T-helper 2 cell treated with Interferon-gamma antibody and Interleukin-4, amounts not matched to agents 5 μg/mL and 100 μg/mL, for 36 hours (primary cell): ENCODE data around the gene SSPN.

Experiments used
- DNase-seq: peaks from one replicate; pipeline ENCODE4 v3.0.0; 2021; ENCODE audit warnings: low spot score
- H3K27ac Mint-ChIP-seq: one replicate; pipeline ENCODE4 v1.8.0; 2021; ENCODE audit warnings: mild to moderate bottlenecking, mixed read lengths
- H3K27me3 Mint-ChIP-seq: one replicate; pipeline ENCODE4 v1.8.0; 2021; ENCODE audit warnings: low read depth, mixed read lengths
- H3K36me3 Mint-ChIP-seq: one replicate; pipeline ENCODE4 v1.8.0; 2021; ENCODE audit warnings: low read depth, mixed read lengths
- H3K4me1 Mint-ChIP-seq: one replicate; pipeline ENCODE4 v1.8.0; 2021; ENCODE audit warnings: low read depth, mixed read lengths
- H3K4me3 Mint-ChIP-seq: one replicate; pipeline ENCODE4 v1.8.0; 2022; ENCODE audit warnings: mild to moderate bottlenecking, moderate library complexity, mixed read lengths
- H3K9me3 Mint-ChIP-seq: one replicate; pipeline ENCODE4 v1.8.0; 2021; ENCODE audit warnings: mixed read lengths

SSPN gene

GRCh38 chr12:26272851-26273250 lies 77.5 kb downstream of the SSPN start:
- H3K4me1 Mint-ChIP-seq = peaks cover 11% of the 10 kb centered on the region
- no peak for DNase-seq
- no peaks in the 10 kb centered on the region for H3K36me3 Mint-ChIP-seq
- H3K27me3 Mint-ChIP-seq = peaks cover 15% of the 10 kb centered on the region
- H3K4me3 Mint-ChIP-seq = no peak overlapping the region
- H3K27ac Mint-ChIP-seq = no peak overlapping the region
- H3K9me3 Mint-ChIP-seq = no peaks in the 10 kb centered on the region

- peaks cover 11% of the 10 kb centered on the region for H3K4me1 Mint-ChIP-seq
- H3K36me3 Mint-ChIP-seq = no peaks in the 10 kb centered on the region
- no peak for DNase-seq
- H3K27me3 Mint-ChIP-seq = peaks cover 15% of the 10 kb centered on the region
- no peak overlapping the region for H3K4me3 Mint-ChIP-seq
- no peaks in the 10 kb centered on the region for H3K9me3 Mint-ChIP-seq
- no peak overlapping the region for H3K27ac Mint-ChIP-seq
These were observed 78.4 kb downstream of the SSPN start for GRCh38 chr12:26273811-26274210.

DNA sequence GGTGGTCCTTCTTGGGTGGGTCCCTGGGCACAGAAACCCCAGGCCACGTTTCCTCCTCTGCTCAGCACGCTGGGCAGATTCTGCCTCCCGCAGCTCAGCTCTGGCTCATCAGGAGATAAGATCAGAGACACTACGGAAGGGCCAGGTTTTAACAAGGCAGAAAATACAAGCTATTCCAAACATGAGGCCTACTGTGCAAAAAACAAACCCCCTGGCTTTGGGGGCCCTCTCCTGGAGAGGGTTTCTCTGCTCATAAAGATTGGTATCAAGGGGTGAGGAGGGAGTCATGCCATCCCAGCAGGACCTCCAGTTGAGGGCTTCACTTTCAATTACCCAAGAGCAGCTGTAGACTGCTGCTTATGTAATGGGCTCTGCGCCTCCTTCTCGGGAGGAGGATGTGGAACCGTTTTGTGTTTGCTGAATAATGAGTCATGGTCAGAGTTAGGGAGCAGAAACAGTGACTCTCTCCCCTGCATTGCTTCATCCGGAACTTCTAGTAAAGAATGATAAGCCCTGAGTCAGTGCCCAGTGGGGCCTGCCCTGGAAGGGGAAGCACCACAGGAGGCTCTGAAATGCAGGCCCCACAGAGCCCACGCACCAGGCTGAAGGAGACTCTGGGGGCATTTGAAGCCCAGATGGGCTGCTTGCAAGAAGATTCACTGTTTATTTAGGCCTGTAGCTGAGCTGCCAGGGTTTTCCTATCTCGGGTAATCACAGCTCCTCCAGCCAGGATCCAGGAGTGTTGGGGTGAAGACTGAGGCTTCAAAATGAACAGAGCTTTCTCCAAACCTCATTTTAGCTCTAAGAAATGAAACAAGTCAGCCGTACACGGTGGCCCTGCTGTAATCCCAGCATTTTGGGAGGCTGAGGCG lies 79.3 kb downstream of the SSPN start:
- no peaks in the 10 kb centered on the region for H3K9me3 Mint-ChIP-seq
- peak overlapping the region; percentile 47 for H3K27ac Mint-ChIP-seq
- H3K4me1 Mint-ChIP-seq = peaks cover 11% of the 10 kb centered on the region
- peak; percentile 80 for DNase-seq
- no peak overlapping the region for H3K4me3 Mint-ChIP-seq
- peaks cover 14% of the 10 kb centered on the region for H3K27me3 Mint-ChIP-seq
- H3K36me3 Mint-ChIP-seq = no peaks in the 10 kb centered on the region

DNA sequence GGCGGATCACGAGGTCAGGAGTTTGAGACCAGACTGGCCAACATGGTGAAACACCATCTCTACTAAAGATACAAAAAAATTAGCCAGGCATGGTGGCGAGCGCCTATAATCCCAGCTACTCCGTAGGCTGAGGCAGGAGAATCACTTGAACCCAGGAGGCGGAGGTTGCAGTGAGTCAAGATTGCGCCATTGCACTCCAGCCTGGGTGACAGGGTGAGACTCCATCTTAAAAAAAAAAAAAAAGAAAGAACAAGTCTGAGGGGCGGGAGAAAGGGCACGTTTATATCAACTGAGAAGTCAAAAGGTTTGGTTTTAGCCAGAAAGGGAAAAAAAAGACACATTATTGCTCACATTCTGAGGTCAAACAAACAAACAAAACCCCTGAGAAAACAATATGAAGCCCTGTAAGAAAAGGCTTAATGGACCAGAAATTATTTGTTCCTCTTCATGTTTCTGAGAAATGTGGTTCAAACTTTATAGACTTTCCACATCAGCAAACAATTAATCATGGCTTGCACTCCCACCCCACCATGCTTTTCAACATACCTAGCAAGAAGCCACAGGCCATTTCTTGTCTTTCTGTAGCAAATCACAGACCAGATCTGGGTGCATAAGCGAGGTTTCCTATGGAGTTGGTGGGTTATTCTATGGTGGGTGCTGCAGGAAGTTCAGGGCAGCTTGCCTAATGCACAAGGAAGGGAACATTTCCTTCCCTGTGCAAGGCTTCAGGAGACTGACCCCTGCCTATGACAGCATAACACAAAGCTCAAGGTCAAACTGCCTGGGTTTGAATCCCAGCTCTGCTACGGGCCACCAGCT lies 80.1 kb downstream of the SSPN start:
- Mint-ChIP-seq H3K9me3 (no peaks in the 10 kb centered on the region), H3K27ac (no peak overlapping the region), H3K4me3 (no peak overlapping the region), H3K4me1 (peaks cover 11% of the 10 kb centered on the region), H3K27me3 (peaks cover 13% of the 10 kb centered on the region), H3K36me3 (no peaks in the 10 kb centered on the region)
- DNase-seq = no peak

- Mint-ChIP-seq H3K4me1 (peaks cover 11% of the 10 kb centered on the region), H3K9me3 (no peaks in the 10 kb centered on the region), H3K27me3 (peaks cover 15% of the 10 kb centered on the region), H3K27ac (no peak overlapping the region), H3K36me3 (no peaks in the 10 kb centered on the region), H3K4me3 (no peak overlapping the region)
- DNase-seq = no peak
These were observed 81.3 kb downstream of the SSPN start for GRCh38 chr12:26276709-26277108.

- H3K4me1 Mint-ChIP-seq = peaks cover 11% of the 10 kb centered on the region
- no peak for DNase-seq
These were observed 82.3 kb downstream of the SSPN start for GRCh38 chr12:26277506-26278246.

GRCh38 chr12:26278266-26278665 lies 82.9 kb downstream of the SSPN start:
- DNase-seq = no peak
- Mint-ChIP-seq H3K4me3 (no peak overlapping the region), H3K36me3 (no peaks in the 10 kb centered on the region), H3K4me1 (peaks cover 11% of the 10 kb centered on the region), H3K27me3 (peaks cover 11% of the 10 kb centered on the region), H3K27ac (no peak overlapping the region), H3K9me3 (no peaks in the 10 kb centered on the region)

More at GRCh38 chr12:26277506-26278246, 82.3 kb downstream of the SSPN start:
- peaks cover 11% of the 10 kb centered on the region for H3K27me3 Mint-ChIP-seq
- H3K36me3 Mint-ChIP-seq = no peaks in the 10 kb centered on the region
- H3K27ac Mint-ChIP-seq = no peak overlapping the region
- H3K9me3 Mint-ChIP-seq = no peaks in the 10 kb centered on the region
- H3K4me3 Mint-ChIP-seq = no peak overlapping the region

DNA sequence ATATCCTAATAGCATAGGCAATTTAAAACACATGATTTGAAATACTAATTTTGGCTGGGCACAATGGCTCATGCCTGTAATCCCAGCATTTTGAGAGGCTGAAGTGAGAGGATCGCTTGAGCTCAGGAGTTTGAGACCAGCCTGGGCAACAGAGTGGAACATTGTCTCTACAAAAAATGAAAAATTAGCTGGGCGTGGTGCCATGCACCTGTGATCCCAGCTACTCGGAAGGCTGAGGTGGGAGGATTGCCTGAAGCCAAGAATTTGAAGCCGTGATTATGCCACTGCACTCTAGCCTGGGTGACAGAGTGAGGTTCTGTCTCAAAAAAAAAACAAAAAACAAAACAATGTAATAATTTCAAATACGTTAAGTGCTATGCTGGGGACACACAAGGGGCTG lies 83.3 kb downstream of the SSPN start:
- no peak overlapping the region for H3K4me3 Mint-ChIP-seq
- DNase-seq = no peak
- H3K27me3 Mint-ChIP-seq = peaks cover 9% of the 10 kb centered on the region
- no peak overlapping the region for H3K27ac Mint-ChIP-seq
- H3K36me3 Mint-ChIP-seq = no peaks in the 10 kb centered on the region
- H3K9me3 Mint-ChIP-seq = no peaks in the 10 kb centered on the region
- H3K4me1 Mint-ChIP-seq = peaks cover 11% of the 10 kb centered on the region

- H3K27ac Mint-ChIP-seq = no peak overlapping the region
- peaks cover 10% of the 10 kb centered on the region for H3K4me1 Mint-ChIP-seq
- DNase-seq = no peak
- peaks cover 9% of the 10 kb centered on the region for H3K27me3 Mint-ChIP-seq
- no peak overlapping the region for H3K4me3 Mint-ChIP-seq
- no peaks in the 10 kb centered on the region for H3K36me3 Mint-ChIP-seq
- no peaks in the 10 kb centered on the region for H3K9me3 Mint-ChIP-seq
These were observed 83.7 kb downstream of the SSPN start for GRCh38 chr12:26279091-26279490.

DNA sequence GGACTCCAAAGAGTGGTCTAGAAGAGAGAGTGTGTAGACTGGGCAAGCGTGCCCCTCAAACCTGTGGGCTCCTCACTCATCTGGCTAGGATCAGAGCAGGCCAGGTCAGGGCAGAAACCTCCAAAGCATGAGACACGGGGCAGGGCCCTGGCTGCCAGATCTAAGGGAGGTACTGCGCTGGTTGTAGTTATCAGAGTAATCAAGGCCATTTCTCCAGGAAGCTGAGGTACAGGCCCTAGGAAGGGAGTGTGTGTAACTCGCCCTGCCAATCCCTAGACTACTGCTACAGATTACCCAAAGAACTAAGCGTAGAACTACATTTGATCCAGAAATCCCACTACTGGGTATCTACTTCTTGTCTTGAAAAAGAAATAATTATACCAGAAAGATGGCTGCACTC lies 84.5 kb downstream of the SSPN start:
- peaks cover 2% of the 10 kb centered on the region for H3K4me1 Mint-ChIP-seq
- peaks cover 6% of the 10 kb centered on the region for H3K27me3 Mint-ChIP-seq
- no peaks in the 10 kb centered on the region for H3K36me3 Mint-ChIP-seq
- no peak overlapping the region for H3K4me3 Mint-ChIP-seq
- no peaks in the 10 kb centered on the region for H3K9me3 Mint-ChIP-seq
- H3K27ac Mint-ChIP-seq = no peak overlapping the region
- no peak for DNase-seq

GRCh38 chr12:26280869-26281268 lies 85.5 kb downstream of the SSPN start:
- H3K4me1 Mint-ChIP-seq = peaks cover 1% of the 10 kb centered on the region

GRCh38 chr12:26281320-26281719 lies 85.9 kb downstream of the SSPN start:
- no peaks in the 10 kb centered on the region for H3K36me3 Mint-ChIP-seq
- no peak overlapping the region for H3K27ac Mint-ChIP-seq
- H3K27me3 Mint-ChIP-seq = peaks cover 6% of the 10 kb centered on the region

More at GRCh38 chr12:26280869-26281268, 85.5 kb downstream of the SSPN start:
- H3K4me3 Mint-ChIP-seq = no peak overlapping the region
- peaks cover 6% of the 10 kb centered on the region for H3K27me3 Mint-ChIP-seq
- H3K36me3 Mint-ChIP-seq = no peaks in the 10 kb centered on the region
- no peak overlapping the region for H3K27ac Mint-ChIP-seq
- DNase-seq = no peak
- no peaks in the 10 kb centered on the region for H3K9me3 Mint-ChIP-seq

DNA sequence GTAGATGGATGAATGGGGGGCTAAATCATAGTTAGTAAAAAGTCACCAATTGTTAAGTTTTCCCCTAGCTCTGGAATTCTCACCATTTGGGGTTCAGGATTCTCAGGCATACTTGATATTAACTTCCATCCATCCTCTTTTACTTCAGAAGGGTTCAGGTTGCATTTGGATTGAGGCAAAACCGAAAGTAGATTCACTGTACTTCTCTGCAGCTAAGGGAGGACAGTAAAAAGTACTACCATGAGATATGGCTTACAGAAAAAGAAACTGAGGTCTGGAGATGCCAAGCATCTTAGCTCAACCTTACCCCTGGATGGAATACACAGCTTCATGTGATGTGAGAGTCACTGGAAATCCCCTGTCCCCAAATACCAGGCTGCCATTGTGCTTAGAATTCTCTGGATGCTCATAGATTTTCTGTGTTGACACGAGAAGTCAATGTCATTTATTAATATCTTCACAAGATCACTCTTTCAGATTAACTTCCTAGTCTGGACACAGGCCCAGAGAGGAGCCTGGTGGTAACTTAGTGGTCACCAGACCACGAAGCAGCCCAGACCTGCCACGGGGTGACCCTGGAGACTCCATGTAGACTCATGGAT lies 87.1 kb downstream of the SSPN start:
- Mint-ChIP-seq H3K9me3 (no peaks in the 10 kb centered on the region), H3K4me3 (no peak overlapping the region), H3K27ac (no peak overlapping the region), H3K36me3 (no peaks in the 10 kb centered on the region), H3K27me3 (peaks cover 9% of the 10 kb centered on the region), H3K4me1 (peaks cover under 1% of the 10 kb centered on the region)
- no peak for DNase-seq

More at GRCh38 chr12:26281320-26281719, 85.9 kb downstream of the SSPN start:
- no peak for DNase-seq
- Mint-ChIP-seq H3K4me3 (no peak overlapping the region), H3K4me1 (peaks cover 1% of the 10 kb centered on the region), H3K9me3 (no peaks in the 10 kb centered on the region)
